ENCODE data around the gene NALF2.

NALF2 gene

GRCh38 chrX:69503782-69504625, at the start of gene NALF2:
NALF2 (plus strand) TSS chrX:69504326; CDS start chrX:69505283, 957 bp downstream.
- peak in 2 of 3 experiments; percentile 76 to 82 for DNase-seq

- DNase-seq, result no peak
These were observed 46.4 kb upstream of the NALF2 start for GRCh38 chrX:69457756-69458155.

DNA sequence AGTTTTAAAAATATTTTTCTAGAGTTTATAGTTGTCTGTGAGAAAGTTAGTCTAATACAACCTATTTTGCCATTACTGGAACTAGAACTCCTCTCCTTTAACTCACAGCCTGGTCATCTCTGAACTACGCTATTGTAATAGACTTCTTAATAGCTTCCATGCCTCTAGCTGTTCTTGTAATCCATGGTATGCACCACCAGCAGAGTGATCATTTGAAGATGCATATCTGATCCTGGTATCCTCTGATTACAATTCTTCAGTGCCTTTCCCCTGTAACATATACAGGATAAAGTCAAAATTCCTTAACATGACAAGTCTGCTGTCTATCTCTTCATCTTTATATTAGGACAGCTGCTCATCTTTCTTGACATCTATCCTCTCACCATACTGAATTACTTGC, 37.6 kb upstream of the NALF2 start:
- DNase-seq, result no peak

GRCh38 chrX:69469975-69470374, 34.2 kb upstream of the NALF2 start:
- no peak for DNase-seq

GRCh38 chrX:69489625-69490024, 14.5 kb upstream of the NALF2 start:
- DNase-seq, result no peak

- DNase-seq, result peak; percentile 6 to 69 (median 50)
These were observed 10.9 kb upstream of the NALF2 start for GRCh38 chrX:69493193-69493592.

DNA sequence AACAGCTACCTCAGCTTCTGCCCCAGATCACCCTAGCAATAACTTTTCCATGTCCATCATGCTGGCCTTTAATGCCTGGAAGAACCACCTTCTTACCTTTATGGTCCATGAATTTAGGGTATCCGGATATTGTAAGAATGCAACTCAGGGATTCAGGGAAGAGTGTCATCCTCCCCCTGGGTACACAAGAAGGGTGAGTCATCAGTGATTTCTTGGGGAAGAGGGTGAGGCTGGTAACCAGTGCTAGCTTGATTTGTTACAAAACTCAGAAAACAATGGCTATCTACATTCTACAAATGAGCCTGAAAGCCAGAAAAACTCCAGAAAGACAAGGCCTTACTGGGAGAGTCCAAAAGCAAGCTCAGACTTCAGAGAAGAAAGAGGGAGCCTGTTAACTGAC, 10.4 kb upstream of the NALF2 start:
- no peak for DNase-seq

DNA sequence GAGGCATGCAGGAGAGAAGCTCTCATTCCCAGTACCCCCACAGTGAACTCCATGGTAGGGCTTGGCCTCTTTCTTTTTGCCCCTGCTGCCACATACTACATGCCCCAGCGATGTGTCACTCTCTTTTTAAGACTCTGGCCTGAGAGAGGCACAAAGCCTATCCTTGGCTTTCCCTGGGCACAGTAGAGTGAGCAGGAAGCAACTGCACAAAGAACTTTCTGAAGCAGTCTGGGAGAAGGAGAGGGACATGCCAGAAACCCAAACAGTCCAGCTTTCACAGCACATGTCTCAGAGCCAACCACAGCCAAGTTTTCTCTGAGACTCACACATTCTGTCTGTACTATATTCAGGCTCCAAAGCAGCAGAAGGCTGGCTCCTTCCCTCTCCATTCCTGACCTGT, 7.9 kb upstream of the NALF2 start:
- no peak for DNase-seq

DNA sequence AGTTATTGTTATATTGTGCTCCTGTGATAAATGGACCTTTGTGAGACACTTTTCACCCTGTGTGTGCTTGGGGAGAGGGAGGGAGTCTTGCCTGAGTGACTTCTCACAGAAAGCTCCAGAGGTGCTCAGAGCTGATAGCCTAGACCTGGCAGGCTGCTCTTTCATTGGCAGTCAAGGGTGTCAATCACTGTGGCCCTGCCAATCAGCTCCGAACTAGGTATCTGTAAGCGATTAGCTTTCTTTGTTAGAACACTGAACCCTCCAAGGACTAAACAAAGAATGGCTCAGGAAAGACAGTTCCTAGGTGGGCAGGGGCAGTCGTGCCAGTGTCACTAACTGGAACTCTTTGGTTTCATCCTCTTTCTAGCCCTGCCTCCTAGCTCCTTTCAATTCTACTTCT, 2.7 kb upstream of the NALF2 start:
- DNase-seq, result peak; percentile 25 to 47 (median 26)

DNA sequence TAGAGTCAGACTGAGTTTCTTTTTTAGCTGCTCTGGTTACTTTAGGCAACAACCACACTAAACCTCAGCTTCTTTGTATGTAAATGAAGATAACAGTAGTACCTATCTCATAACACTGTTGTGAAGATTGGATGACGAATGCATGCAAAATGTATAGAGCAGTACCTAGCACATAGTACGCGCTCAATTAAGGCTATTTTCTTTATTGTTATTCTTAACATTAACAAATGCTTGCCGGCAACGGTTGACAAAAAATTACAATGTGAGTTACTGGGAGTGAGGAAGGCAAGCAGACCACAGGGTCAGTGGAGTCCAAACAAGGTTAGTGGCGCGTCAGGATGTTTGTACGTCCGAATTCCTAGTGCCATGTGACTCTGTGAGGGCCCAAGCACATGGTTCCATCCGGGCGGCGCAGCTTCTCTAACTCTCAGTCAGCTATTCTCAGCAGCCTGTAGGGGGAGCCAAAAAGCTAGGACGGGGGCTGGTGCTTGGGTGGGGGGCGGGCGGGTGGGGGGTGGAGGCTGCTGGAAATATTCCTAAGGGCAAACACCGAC, 821 bp upstream of the NALF2 start:
- DNase-seq, result peak; percentile 1 to 73 (median 71)

- peak in 2 of 3 experiments; percentile 19 to 34 for DNase-seq
These were observed 793 bp downstream of the NALF2 start for GRCh38 chrX:69504626-69505612.

DNA sequence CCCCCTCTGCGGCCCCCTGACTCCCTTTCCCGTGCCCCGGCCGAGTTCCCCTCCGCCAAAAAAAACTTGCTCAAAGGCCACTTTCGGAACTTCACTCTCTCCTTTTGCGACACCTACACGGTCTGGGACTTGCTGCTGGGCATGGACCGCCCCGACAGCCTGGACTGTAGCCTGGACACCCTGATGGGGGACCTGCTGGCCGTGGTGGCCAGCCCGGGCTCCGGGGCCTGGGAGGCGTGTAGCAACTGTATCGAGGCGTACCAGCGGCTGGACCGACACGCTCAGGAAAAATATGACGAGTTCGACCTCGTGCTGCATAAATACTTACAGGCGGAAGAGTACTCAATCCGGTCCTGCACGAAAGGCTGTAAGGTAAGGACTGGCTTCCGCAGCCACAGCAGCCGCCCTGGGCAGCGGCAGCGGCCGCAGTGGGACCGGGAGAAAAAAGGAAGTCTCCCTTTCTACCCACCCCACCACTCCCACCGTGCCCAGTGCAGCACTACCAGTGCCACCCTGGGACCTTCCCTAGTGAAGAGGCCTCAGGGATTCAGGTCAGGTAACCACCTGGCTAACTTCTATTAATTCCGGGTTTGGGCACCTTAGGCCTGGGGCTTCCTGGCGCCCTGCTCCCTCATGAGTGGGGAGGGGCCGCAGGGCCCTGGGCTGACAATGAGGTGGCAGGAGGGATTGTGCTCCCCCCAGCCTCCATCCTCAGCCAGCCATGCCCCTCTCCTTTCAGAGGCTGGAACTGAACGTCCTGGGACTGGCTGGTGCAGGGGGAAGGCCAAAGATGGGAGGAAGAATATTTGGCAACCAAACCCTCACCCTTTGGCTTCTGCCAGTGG, 1.9 kb downstream of the NALF2 start:
- no peak for DNase-seq

DNA sequence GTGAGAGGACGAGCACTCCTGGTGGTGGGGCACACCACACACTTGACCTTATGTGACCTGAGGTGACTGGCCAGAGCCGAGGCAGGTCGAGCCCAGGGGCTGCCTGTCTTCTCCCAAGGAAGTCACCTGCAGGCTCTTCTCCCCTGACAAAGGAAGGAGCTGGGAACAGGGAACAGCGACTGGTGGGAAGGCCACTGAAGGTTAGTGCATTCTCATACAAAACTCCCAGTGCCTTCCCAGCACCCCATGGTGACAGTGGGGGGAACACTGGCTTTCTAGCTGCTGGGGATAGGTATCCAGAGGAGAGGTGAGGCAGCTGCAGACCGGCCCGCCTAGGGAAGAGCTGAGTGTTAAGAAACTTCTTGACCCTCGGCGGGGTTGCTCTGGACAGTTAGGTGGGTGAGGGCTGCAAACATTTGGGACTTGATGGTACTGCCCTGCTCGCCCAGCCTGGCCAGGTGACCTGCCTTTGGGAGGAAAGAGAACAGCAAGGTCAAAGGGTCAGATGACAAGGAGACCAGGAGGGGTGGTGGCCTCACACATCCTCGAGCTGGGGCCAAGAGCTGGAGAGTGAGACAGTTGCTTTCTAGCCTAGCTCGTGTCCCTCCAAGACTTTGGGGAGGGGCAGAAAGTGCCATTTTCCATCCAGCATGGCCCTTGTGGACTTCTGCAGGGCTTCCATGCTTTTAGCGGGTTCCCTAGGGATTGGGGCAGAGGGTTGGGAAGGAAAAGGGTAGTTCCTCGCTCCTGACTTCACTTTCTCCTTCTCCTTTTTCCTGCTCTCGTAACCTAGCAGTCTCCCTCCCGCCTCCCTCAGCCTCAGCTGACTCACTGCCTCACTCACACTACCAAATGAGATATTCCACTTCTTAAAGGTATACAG, 2.7 kb downstream of the NALF2 start:
- DNase-seq, result no peak

- no peak for DNase-seq
These were observed 3.3 kb downstream of the NALF2 start for GRCh38 chrX:69507500-69507789.

DNA sequence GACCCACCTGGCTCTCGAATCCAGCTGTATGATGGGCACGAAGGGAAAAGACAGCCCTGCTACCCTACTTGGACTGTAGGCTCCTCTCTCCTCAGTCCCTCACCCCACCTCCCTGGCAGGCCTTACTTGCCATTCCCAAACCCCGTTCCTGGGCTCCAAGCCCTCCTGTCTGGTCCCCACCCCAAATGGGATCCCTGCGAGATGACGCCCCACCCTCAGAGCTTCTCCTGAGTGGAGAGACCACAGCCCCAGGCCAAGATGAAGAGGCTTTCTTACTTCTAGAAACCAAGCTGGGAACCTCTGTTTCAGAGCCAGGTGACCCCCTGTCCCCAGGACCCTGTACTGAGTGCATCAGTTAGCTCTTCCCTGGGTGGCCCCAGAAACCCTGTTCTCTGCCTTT, 4.5 kb downstream of the NALF2 start:
- DNase-seq, result no peak

DNA sequence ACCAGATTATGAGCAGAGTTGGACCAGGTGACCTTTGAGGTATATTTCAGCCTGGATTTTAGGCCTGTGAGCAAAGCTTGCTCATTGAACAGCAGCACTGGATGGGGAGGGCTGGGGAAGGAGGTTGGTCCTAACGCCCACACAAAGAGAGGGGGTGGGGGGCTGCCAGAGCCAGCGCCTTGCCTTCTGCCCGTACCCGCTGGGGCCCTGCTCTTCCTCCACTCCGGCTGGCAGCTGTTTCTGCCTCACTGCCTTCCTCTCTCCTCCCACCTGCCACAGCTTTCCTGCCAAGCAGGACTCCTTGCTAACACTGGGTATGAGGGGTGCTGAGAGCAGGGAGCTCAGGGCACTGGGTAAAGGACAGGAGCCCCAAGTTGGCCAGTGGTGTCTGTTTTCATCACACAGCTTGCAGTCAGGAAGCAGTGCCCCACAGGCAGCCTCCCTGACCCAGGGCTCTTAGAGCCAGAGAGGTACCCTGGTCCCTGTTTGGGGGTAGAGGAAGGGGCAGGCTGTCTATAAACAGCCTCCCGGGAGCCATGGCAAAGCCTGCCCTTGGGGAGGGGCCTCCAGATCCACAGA, 6.1 kb downstream of the NALF2 start:
- no peak for DNase-seq

GRCh38 chrX:69510914-69511513, 6.9 kb downstream of the NALF2 start:
- DNase-seq, result no peak

GRCh38 chrX:69522052-69522451, 17.9 kb downstream of the NALF2 start:
- DNase-seq, result no peak

DNA sequence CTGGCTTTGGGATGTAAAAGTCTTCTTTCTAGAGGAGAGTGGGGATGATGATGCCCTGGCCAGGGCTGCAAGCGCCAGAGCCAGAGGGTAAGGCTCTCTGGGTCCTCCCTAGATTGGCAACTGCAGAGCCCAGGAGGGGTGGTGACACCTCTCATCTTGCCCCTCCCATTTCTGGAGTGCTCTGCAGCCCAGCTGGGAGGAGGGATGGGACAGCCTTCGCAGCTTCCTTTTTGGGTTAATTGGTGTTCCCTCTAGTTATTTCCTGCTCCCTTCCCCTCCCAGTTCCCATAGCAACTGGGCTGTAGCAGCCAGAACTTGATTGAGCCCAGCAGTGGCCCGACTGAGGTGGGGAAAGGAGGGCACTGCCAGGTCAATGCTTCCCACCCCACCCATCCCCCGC, 19.2 kb downstream of the NALF2 start:
- no peak for DNase-seq

- DNase-seq, result no peak
These were observed 20.7 kb downstream of the NALF2 start for GRCh38 chrX:69524781-69525363.
